HT1080 (cell line): Measurements from ENCODE around the gene ZNF773. TPM values are rescaled to one million over a fixed set of nuclear protein-coding genes. Genes with fewer than 3 reads are reported as not detected.
"Not testable (repeated sequence)": the region's sequence is repeated elsewhere in the genome, so short reads cannot be mapped to it uniquely, and the experiment has no call there.

ENCODE experiments used
- DNase-seq: peaks from one replicate; pipeline ENCODE4 v3.0.0-alpha.2; 2015; ENCODE audit warnings: low read depth
- polyA plus RNA-seq, 2 experiments: library from polyadenylated mRNA; depleted of rRNA; stranded (reverse); fragments of >200 nt; gene quantifications; 2 replicates each; pipeline ENCODE4 v1.2.3, GENCODE V29; 2015
- total RNA-seq: library from RNA; depleted of rRNA; stranded (reverse); fragments of >200 nt; shearing (Covaris generic); gene quantifications from 2 replicates; pipeline ENCODE4 v1.2.3, GENCODE V29; 2014; rRNA removed

The ZNF773 gene
- total RNA-seq, result 21.9 and 22.3 TPM in 2 replicates
- 9.3 and 13.1 TPM in 2 replicates for polyA plus RNA-seq (2015; cell fraction: cytosol; rRNA removed)
- 17.9 and 25.8 TPM in 2 replicates for polyA plus RNA-seq (2015; cell fraction: nucleus; rRNA removed)

- peak; percentile 92 for DNase-seq
These were observed at the start of gene ZNF773 for GRCh38 chr19:57499680-57500395. ZNF773 (plus strand) TSS chr19:57499938; CDS start chr19:57500081, 143 bp downstream.

DNA sequence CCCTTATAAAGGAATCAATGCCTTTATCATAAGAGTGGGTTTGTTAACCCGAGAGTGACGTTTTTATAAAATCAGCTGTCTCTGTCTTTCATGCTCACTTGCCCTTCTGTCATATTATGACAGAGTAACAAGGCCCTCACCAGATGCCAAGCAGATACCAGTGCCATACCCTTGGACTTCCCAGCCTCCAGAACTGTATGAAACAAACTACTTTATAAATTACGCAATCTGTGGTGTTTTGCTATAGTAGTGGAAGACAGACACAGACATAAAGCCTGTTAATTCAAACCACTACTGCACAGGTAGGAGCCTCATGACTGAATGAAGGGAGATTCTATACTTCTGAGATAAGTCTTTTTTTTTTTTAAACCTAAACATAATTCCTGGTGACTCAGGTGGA, 47.4 kb upstream of the ZNF773 start:
- no peak for DNase-seq

- DNase-seq, result peak; percentile 49
These were observed 33.9 kb upstream of the ZNF773 start for GRCh38 chr19:57465680-57466381.

- DNase-seq, result no peak
These were observed 33.2 kb upstream of the ZNF773 start for GRCh38 chr19:57466489-57466888.

GRCh38 chr19:57473646-57474045, 26.1 kb upstream of the ZNF773 start:
- no peak for DNase-seq

DNA sequence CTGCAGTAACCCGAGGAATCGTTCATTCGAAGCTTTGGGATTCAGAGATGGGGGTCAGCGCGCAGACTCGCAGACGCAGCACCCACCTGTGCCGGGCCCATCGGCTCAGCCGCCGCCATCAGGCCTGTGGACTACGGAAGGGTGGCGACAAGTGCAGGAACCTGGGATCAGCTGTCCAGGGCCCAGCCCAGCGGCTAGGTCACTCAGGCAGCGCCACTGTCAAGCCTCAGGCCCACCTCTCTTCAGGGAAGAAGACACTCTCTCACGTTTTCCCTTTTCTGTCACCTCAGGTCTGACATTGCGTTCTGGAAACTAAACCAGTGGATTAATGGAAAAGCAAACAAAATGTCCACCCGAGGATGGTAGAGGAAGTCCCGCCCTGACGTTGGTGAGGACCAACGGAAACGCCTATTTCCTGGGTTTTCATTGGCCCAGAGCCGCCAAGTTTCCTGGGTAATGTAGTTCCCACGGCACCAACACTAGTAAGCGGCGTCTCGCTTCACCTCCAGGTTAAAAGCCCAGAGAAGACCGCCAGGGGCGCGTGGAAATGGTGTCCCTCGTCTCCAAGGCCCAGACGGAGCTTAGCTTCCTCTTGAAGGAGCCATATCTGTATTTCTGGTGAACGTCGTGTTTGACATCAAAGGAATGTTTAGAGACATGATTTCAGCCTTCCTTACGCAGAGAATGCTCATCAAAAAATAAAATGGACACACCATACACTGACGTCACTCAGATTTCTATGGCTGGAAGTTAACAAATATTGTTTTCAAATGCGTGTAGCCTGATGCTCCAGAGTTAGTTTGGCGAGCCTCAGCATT, 22.3 kb upstream of the ZNF773 start, which contains the start of gene ZNF772:
ZNF772 (minus strand) TSS at position 376 of the 818 bp plus-strand sequence; CDS start at position 119, 257 bp downstream.
- peak; percentile 93 for DNase-seq

DNA sequence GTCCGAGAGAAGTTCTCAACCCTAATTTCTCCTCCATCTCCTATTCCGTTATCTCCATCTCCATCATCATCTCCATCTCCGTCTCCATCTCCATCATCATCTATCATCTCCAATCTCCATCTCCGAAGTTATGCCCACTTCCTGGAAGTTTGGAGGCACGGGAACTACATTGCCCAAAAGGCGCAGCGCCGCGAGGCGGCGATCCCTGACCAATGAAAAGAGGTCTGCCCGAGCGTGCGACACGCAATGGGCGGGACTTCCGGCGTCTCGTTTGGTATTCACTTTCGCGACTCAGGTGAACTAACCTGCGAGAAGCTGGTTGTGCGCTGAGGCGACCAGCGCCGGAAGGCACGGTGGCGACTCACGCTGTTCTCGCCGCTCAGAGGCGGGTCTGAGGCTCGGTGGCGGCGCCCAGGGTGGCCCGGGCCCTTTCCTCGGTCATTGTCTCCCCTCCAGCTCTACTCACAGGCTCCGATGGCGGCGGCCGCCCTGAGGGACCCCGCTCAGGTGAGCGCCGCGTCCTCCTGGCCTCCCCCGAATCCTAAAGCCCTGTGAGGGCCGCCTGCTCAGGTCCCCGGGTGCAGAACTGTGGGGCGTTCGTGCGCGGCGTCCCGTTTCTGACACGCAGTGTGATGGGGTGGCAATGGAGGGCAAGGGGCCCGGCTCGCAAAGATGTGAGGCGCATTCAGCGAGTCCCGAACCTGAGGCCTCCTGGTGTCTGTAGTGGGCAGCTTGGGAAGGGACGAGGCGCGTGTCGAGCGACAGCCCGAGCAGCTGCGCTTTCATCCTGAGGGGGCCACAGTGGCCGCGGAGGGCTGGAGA, 12.1 kb upstream of the ZNF773 start, which contains the start of gene ZNF419:
ZNF419 (plus strand) TSS at position 274 of the 822 bp plus-strand sequence; CDS start at position 475, 201 bp downstream.
- peak; percentile 82 for DNase-seq

DNA sequence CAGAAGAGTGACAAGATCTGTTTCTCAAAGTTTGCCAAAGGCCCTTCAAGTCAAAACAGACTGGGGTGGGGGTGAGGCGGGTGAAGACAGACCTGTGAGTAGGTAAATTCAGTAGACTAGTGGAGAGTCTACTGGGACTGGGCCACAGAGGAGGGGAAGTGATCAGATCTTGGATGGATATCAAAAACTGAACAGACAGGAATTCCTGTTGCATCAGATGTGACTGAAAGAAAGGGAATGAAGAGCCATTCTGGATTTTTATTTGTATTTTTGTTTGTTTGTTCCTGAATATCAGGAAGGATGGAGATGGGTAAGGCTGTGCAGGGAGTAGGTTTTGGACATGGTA, 11.5 kb upstream of the ZNF773 start:
- DNase-seq, result not testable (repeated sequence)

- DNase-seq, result not testable (repeated sequence)
These were observed 432 bp upstream of the ZNF773 start for GRCh38 chr19:57499332-57499679.

DNA sequence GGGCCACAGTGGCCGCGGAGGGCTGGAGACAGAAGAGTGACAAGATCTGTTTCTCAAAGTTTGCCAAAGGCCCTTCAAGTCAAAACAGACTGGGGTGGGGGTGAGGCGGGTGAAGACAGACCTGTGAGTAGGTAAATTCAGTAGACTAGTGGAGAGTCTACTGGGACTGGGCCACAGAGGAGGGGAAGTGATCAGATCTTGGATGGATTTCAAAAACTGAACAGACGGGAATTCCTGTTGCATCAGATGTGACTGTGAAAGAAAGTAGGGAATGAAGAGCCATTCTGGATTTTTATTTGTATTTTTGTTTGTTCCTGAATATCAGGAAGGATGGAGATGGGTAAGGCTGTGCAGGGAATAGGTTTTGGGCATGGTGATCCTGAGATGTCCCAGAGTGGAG, 662 bp downstream of the ZNF773 start:
- DNase-seq, result not testable (repeated sequence)

GRCh38 chr19:57506163-57506562, 6.4 kb downstream of the ZNF773 start:
- DNase-seq, result no peak

DNA sequence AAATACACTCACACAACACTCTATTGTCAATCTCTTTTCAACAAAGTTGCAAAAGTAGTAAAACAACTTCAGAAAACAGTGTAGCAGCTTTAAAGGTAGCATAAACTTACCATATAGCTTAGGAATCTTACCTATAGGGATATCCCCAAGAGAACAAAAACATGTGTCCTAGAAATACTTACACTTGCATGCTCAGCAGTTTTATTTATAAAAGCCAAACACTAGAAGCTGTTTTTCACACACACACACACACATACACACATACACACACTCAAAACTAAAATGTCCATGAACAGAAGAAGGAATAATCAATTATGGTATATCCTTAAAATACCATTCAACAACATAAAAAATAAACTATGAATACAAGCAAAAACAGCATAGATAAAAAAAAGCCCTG, 11.7 kb downstream of the ZNF773 start:
- no peak for DNase-seq

DNA sequence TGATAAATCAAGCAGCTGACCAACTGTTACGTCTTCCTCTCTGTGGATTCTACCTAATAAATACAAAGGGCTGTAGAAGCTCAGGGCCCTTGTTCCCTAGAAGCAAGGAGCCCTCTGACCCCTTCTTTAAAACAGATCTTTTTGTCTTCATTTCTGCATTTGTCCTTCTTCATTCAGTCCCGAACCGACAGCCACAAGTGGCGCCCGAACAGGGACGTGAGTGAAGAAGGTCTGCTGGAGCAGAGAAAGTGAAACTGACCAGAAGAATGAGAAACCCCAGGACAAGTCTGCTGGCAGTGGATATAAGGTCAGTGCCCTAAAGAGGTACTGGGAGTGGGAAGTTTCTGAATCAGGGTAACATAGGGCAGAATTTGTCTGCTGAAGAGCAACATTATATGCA, 13.1 kb downstream of the ZNF773 start:
- no peak for DNase-seq

GRCh38 chr19:57515255-57515654, 15.5 kb downstream of the ZNF773 start:
- no peak for DNase-seq

DNA sequence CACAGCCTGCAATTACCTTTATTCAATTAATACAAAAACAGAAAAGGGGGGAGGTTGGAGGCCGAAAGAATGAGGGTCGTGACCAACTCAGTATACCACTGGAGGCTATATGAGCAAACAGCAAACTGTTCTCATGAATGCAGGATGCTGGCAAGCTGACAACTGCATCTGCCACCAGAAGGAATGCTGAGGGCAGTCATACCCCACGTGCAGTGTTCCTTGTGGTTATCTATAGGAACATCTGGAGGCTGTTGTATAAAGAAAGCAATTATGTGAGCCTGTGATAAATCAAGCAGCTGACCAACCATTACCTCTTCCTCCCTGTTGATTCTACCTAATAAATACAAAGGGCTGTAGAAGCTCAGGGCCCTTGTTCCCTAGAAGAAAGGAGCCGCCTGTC, 18.3 kb downstream of the ZNF773 start:
- not testable (repeated sequence) for DNase-seq

DNA sequence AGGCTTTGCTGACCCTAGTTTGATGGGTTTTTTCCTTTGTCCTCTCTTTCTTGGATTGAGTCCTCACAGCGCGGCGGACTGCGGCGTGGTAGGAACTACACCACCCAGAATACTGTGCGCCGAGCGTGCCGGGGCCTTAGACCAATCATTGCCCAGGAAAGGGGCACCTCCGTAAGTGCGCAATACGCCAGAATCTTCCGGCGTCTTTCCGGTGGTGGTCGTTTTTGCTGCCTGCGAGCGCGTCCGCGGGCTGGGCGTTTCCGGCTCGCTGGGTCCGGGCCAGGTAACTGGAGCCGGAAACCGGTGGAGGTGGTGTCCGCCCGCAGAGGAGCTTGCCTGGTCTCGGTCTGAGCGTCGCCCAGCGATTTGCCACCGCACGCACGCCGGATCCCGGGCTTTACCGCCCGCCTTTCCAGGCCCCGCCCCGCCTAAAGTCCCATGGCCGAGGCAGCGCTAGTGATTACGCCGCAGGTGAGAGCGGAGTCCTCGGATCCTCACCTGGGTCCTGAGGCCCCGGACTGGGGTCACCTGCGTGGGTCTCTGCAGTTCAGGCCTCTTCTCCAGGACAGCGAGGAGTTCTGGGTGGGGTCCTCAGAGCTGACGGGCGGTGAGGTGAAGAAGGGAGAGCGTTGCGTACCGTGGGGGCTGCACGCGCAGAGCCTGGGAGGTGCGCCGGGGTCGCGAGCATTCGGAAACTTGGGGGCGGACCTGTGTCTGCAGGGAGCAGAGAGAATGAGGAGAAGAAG, 27.6 kb downstream of the ZNF773 start, which contains the start of gene ZNF549:
ZNF549 (plus strand) TSS at position 221 of the 746 bp plus-strand sequence; CDS start at position 439, 218 bp downstream.
- DNase-seq, result peak; percentile 92

DNA sequence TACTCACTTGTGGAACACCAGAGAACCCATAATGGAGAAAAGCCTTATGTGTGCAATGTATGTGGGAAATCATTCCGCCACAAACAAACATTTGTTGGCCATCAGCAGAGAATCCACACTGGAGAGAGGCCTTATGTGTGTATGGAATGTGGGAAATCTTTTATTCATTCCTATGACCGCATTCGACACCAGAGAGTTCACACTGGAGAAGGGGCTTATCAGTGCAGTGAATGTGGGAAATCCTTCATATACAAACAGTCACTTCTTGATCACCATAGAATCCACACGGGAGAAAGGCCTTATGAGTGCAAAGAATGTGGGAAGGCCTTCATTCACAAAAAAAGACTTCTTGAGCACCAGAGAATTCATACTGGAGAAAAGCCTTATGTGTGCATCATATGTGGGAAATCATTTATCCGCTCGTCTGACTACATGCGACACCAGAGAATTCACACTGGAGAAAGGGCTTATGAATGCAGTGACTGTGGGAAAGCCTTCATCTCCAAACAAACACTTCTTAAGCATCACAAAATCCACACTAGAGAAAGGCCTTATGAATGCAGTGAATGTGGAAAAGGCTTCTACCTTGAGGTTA, 38.3 kb downstream of the ZNF773 start:
- DNase-seq, result no peak

- no peak for DNase-seq
These were observed 46.8 kb downstream of the ZNF773 start for GRCh38 chr19:57546513-57546912.

GRCh38 chr19:57552432-57552831, 52.7 kb downstream of the ZNF773 start:
- no peak for DNase-seq
